Muscle layer of colon (tissue), 2 donors: ENCODE data around the gene RTP2.
A peak's percentile ranks its signal among the peaks of the same experiment; 100 is the strongest.

Experiments used
- H3K27ac ChIP-seq: one replicate; pipeline ENCODE4 v1.7.0; 2013; ENCODE audit warnings: low read depth, mild to moderate bottlenecking, low read length, moderate library complexity
- H3K27me3 ChIP-seq, 2 donors: one replicate each; pipeline ENCODE4 v1.7.0; 2013; ENCODE audit warnings: low read length in 2 of 2, mild to moderate bottlenecking in 2 of 2; ENCODE audit not compliant: insufficient read depth in 2 of 2, control insufficient read depth in 1 of 2
- H3K36me3 ChIP-seq: one replicate; pipeline ENCODE4 v1.7.0; 2013; ENCODE audit warnings: mild to moderate bottlenecking, low read length; ENCODE audit not compliant: insufficient read depth
- H3K4me1 ChIP-seq: one replicate; pipeline ENCODE4 v1.7.0; 2013; ENCODE audit warnings: mild to moderate bottlenecking, low read length; ENCODE audit not compliant: insufficient read depth
- H3K4me3 ChIP-seq, 2 donors: one replicate each; pipeline ENCODE4 v1.7.0; 2013; ENCODE audit warnings: low read length in 2 of 2, low read depth in 1 of 2, mild to moderate bottlenecking in 1 of 2, moderate library complexity in 1 of 2
- H3K9ac ChIP-seq: one replicate; pipeline ENCODE4 v1.7.0; 2013; ENCODE audit warnings: low read length
- H3K9me3 ChIP-seq: one replicate; pipeline ENCODE4 v1.7.0; 2013; ENCODE audit warnings: mild to moderate bottlenecking, low read length
- donor health status: abdominal sarcoma.
- donor health status: Adenocarcinoma of cecum.

The RTP2 gene

GRCh38 chr3:187743195-187744141, 41.1 kb upstream of the RTP2 start:
- Histone ChIP-seq H3K27me3 (no peaks in the 10 kb centered on the region), H3K4me1 (peaks cover 29% of the 10 kb centered on the region), H3K4me3 (peak overlapping the region; percentile 76 to 98), H3K36me3 (no peaks in the 10 kb centered on the region), H3K9ac (peak overlapping the region; percentile 93), H3K27ac (peak overlapping the region; percentile 100), H3K9me3 (no peaks in the 10 kb centered on the region)

- peak overlapping the region; percentile 97 for H3K9ac ChIP-seq
- no peaks in the 10 kb centered on the region for H3K36me3 ChIP-seq
- H3K27me3 ChIP-seq = no peaks in the 10 kb centered on the region
- H3K27ac ChIP-seq = peak overlapping the region; percentile 100
- H3K4me3 ChIP-seq = peak overlapping the region; percentile 76 to 98
- no peaks in the 10 kb centered on the region for H3K9me3 ChIP-seq
- peaks cover 21% of the 10 kb centered on the region for H3K4me1 ChIP-seq
Measured at GRCh38 chr3:187742351-187743171, 40.2 kb upstream of the RTP2 start.

GRCh38 chr3:187741403-187742350, 39.3 kb upstream of the RTP2 start:
- no peaks in the 10 kb centered on the region for H3K27me3 ChIP-seq
- H3K27ac ChIP-seq = peak overlapping the region; percentile 100
- peaks cover 29% of the 10 kb centered on the region for H3K4me1 ChIP-seq
- no peaks in the 10 kb centered on the region for H3K36me3 ChIP-seq
- peak overlapping the region; percentile 23 to 76 for H3K4me3 ChIP-seq
- peak overlapping the region; percentile 97 for H3K9ac ChIP-seq
- H3K9me3 ChIP-seq = no peaks in the 10 kb centered on the region

GRCh38 chr3:187740421-187741399, 38.4 kb upstream of the RTP2 start:
- H3K9me3 ChIP-seq = no peaks in the 10 kb centered on the region
- no peaks in the 10 kb centered on the region for H3K27me3 ChIP-seq
- peak overlapping the region; percentile 97 for H3K9ac ChIP-seq
- peaks cover 38% of the 10 kb centered on the region for H3K4me1 ChIP-seq
- peak overlapping the region; percentile 100 for H3K27ac ChIP-seq
- H3K36me3 ChIP-seq = no peaks in the 10 kb centered on the region
- H3K4me3 ChIP-seq = peak overlapping the region; percentile 23 to 76

- Histone ChIP-seq H3K4me1 (peaks cover 45% of the 10 kb centered on the region), H3K4me3 (peak overlapping the region; percentile 23 to 76), H3K9me3 (no peaks in the 10 kb centered on the region), H3K36me3 (no peaks in the 10 kb centered on the region), H3K27ac (peak overlapping the region; percentile 100), H3K9ac (peak overlapping the region; percentile 97), H3K27me3 (no peaks in the 10 kb centered on the region)
Measured at GRCh38 chr3:187739561-187740332, 37.4 kb upstream of the RTP2 start.

GRCh38 chr3:187739094-187739560, 36.8 kb upstream of the RTP2 start:
- Histone ChIP-seq H3K36me3 (no peaks in the 10 kb centered on the region), H3K27me3 (no peaks in the 10 kb centered on the region), H3K9me3 (no peaks in the 10 kb centered on the region), H3K9ac (peak overlapping the region; percentile 97), H3K4me1 (peaks cover 48% of the 10 kb centered on the region), H3K27ac (peak overlapping the region; percentile 100), H3K4me3 (peak overlapping the region; percentile 23 to 76)

- peaks cover 48% of the 10 kb centered on the region for H3K4me1 ChIP-seq
- peak overlapping the region; percentile 60 to 76 for H3K4me3 ChIP-seq
- no peaks in the 10 kb centered on the region for H3K27me3 ChIP-seq
- peak overlapping the region; percentile 97 for H3K9ac ChIP-seq
- peak overlapping the region; percentile 100 for H3K27ac ChIP-seq
- H3K36me3 ChIP-seq = peaks cover 5% of the 10 kb centered on the region
- H3K9me3 ChIP-seq = no peaks in the 10 kb centered on the region
Measured at GRCh38 chr3:187738331-187739093, 36.2 kb upstream of the RTP2 start.

GRCh38 chr3:187738071-187738330, 35.6 kb upstream of the RTP2 start:
- Histone ChIP-seq H3K27ac (peak overlapping the region; percentile 100), H3K36me3 (peaks cover 10% of the 10 kb centered on the region), H3K9ac (peak overlapping the region; percentile 97), H3K4me1 (peaks cover 48% of the 10 kb centered on the region), H3K9me3 (no peaks in the 10 kb centered on the region), H3K27me3 (no peaks in the 10 kb centered on the region), H3K4me3 (peak overlapping the region; percentile 60 to 76)

- no peaks in the 10 kb centered on the region for H3K27me3 ChIP-seq
- H3K4me3 ChIP-seq = peak overlapping the region; percentile 60 to 76
- peak overlapping the region; percentile 100 for H3K27ac ChIP-seq
- peaks cover 45% of the 10 kb centered on the region for H3K4me1 ChIP-seq
- peaks cover 15% of the 10 kb centered on the region for H3K36me3 ChIP-seq
- H3K9ac ChIP-seq = peak overlapping the region; percentile 97
- no peaks in the 10 kb centered on the region for H3K9me3 ChIP-seq
Measured at GRCh38 chr3:187737368-187738070, 35.2 kb upstream of the RTP2 start.
